HEK293 (cell line): ENCODE results near the gene FAM81A.

Experiments
- MYNN ChIP-seq: fragments of 450-650 bp; formaldehyde crosslinking; IDR thresholded peaks from 2 replicates; pipeline ENCODE4 v1.5.1; 2016; ENCODE audit warnings: missing biosample characterization, missing genetic modification characterization, borderline replicate concordance
- PRDM1 ChIP-seq: fragments of 450-650 bp; formaldehyde crosslinking; IDR thresholded peaks from 2 replicates; pipeline ENCODE4; 2016; ENCODE audit warnings: missing biosample characterization, missing genetic modification characterization
- ZNF223 ChIP-seq: fragments of 450-650 bp; formaldehyde crosslinking; IDR thresholded peaks from 2 replicates; pipeline ENCODE4 v1.5.1; 2016; ENCODE audit warnings: missing biosample characterization, missing genetic modification characterization
- ZNF830 ChIP-seq: fragments of 450-650 bp; IDR thresholded peaks from 2 replicates; pipeline ENCODE4 v1.5.0; 2018; ENCODE audit warnings: missing biosample characterization, missing genetic modification characterization, low read depth, mild to moderate bottlenecking, moderate library complexity
- TF ChIP-seq, protein P1 (sequence below): fragments of 450-650 bp; formaldehyde crosslinking; IDR thresholded peaks from 2 replicates; pipeline ENCODE4 v1.5.1; 2016; ENCODE audit warnings: missing biosample characterization, missing genetic modification characterization
- TF ChIP-seq, protein P2 (sequence below): fragments of 450-650 bp; formaldehyde crosslinking; IDR thresholded peaks from 2 replicates; pipeline ENCODE4 v1.5.1; 2017; ENCODE audit warnings: missing biosample characterization, missing genetic modification characterization

DNA sequence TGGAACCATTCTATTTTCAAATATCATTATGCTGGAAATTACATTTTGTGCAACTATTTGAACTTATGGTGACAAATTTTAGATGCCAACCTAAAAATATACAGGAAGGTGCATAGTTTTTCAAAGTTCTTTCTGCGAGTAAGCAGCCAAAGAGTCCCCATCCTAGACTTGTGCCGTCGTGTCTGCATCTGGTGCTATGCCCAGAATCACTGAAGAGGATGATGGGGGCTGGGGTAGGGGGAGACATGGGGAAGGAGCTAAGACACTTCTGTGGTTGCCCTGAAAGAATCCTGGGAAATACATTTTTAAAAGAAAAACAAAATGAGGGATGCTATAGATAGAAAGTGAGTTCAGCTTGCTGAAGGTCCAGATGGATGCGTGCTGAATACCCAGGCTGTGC is 21.2 kb upstream of the FAM81A start:
- no peak for TF ChIP-seq ZNF830 (tag by site-specific recombination)
- no peak for TF ChIP-seq MYNN (tag by site-specific recombination)
- TF ChIP-seq, protein P1, sequence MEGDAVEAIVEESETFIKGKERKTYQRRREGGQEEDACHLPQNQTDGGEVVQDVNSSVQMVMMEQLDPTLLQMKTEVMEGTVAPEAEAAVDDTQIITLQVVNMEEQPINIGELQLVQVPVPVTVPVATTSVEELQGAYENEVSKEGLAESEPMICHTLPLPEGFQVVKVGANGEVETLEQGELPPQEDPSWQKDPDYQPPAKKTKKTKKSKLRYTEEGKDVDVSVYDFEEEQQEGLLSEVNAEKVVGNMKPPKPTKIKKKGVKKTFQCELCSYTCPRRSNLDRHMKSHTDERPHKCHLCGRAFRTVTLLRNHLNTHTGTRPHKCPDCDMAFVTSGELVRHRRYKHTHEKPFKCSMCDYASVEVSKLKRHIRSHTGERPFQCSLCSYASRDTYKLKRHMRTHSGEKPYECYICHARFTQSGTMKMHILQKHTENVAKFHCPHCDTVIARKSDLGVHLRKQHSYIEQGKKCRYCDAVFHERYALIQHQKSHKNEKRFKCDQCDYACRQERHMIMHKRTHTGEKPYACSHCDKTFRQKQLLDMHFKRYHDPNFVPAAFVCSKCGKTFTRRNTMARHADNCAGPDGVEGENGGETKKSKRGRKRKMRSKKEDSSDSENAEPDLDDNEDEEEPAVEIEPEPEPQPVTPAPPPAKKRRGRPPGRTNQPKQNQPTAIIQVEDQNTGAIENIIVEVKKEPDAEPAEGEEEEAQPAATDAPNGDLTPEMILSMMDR, result no peak
- TF ChIP-seq, protein P2, sequence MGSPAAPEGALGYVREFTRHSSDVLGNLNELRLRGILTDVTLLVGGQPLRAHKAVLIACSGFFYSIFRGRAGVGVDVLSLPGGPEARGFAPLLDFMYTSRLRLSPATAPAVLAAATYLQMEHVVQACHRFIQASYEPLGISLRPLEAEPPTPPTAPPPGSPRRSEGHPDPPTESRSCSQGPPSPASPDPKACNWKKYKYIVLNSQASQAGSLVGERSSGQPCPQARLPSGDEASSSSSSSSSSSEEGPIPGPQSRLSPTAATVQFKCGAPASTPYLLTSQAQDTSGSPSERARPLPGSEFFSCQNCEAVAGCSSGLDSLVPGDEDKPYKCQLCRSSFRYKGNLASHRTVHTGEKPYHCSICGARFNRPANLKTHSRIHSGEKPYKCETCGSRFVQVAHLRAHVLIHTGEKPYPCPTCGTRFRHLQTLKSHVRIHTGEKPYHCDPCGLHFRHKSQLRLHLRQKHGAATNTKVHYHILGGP (tag by site-specific recombination), result no peak
- no peak for TF ChIP-seq PRDM1
- no peak for TF ChIP-seq ZNF223 (tag by site-specific recombination)
